ENCODE measurements around the gene CXCL8. TPM values are rescaled to one million over a fixed set of nuclear protein-coding genes. Genes with fewer than 3 reads are reported as not detected.

The CXCL8 gene
- total and polyA plus RNA-seq, 10 donors = 0.28 to 28.4 (median 0.77) TPM

DNA sequence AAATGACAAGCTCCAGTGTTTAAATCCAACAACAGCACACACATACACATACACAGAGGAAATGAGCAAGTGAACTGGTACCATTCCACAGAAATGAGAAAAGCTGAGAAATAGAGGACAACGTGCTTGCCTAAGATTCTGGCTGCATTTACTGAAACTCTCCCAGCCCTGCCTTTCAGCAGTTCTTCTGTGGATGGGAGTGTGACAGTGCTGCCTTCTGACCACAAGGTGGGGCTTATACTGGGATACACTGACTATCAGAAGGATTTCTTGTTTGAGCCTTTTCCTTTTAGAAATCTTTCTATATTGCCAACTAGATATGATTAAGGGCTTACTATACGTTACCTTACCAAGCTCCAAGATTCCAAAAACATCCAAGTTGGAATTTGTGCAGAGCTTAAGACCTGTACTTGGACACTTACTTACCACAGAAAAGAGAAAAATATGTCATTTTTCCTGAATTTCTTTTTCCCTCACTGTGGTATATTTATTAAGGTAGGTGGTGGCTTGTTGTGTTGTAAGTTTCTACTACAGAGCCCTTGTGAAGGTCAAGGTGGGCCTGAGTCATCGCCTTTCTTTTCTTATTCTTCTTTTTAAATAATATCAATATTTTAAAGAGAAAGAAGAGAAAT is 10.7 kb upstream of the CXCL8 start:
- H3K4me1 ChIP-seq = peaks cover 0 to 50% (median 13%) of the 10 kb centered on the region in 6 donors
- WGBS, 5 donors = 38 to 48% (median 43%) methylated on average over 3 of the region's 3 CpGs
- peak overlapping the region in 1 of 8 donors; percentile 62 for H3K4me3 ChIP-seq
- no peaks in the 10 kb centered on the region for H3K9me3 ChIP-seq
- H3K36me3 ChIP-seq = no peaks in the 10 kb centered on the region
- TF ChIP-seq POLR2A (IDR thresholded peaks at IDR 0.05) = no peak
- no peak for TF ChIP-seq POLR2AphosphoS5 (IDR thresholded peaks at IDR 0.05)
- TF ChIP-seq CTCF (IDR thresholded peaks at IDR 0.05 in 8 of 11, conservative IDR thresholded peaks at IDR 0.05 in 3 of 11) = peak; percentile 31 to 84 (median 67)
- no peak for DNase-seq
- intact Hi-C loops (cut with DNase I; ENCODE audit: low total_unique reads) = loop anchor here (10.0 kb wide), 1 partner anchor 405 kb away; no protein-coding TSS in a partner anchor
- H3K27me3 ChIP-seq (replicated peaks in 1 of 7) = no peaks in the 10 kb centered on the region
- peak overlapping the region in 6 of 8 donors; percentile 12 to 84 (median 76) for H3K27ac ChIP-seq

GRCh38 chr4:73730292-73730691 is 10.1 kb upstream of the CXCL8 start:
- peaks cover 0 to 54% (median 16%) of the 10 kb centered on the region in 6 donors for H3K4me1 ChIP-seq
- H3K4me3 ChIP-seq = peak overlapping the region in 1 of 8 donors; percentile 62
- TF ChIP-seq POLR2A (IDR thresholded peaks at IDR 0.05) (no peak), CTCF (IDR thresholded peaks at IDR 0.05 in 8 of 11, conservative IDR thresholded peaks at IDR 0.05 in 3 of 11) (no peak), POLR2AphosphoS5 (IDR thresholded peaks at IDR 0.05) (no peak)
- peak overlapping the region in 7 of 8 donors; percentile 9 to 84 (median 79) for H3K27ac ChIP-seq
- 54 to 76% (median 66%) methylated on average over 2 of the region's 2 CpGs for WGBS, 5 donors
- H3K9me3 ChIP-seq = no peaks in the 10 kb centered on the region
- intact Hi-C loops (cut with DNase I; ENCODE audit: low total_unique reads) = no loop called here
- H3K36me3 ChIP-seq = no peaks in the 10 kb centered on the region
- no peak for DNase-seq
- no peaks in the 10 kb centered on the region for H3K27me3 ChIP-seq (replicated peaks in 1 of 7)

GRCh38 chr4:73730867-73731266 is 9.5 kb upstream of the CXCL8 start:
- intact Hi-C loops (cut with DNase I; ENCODE audit: low total_unique reads) = no loop called here
- no peaks in the 10 kb centered on the region for H3K9me3 ChIP-seq
- WGBS, 5 donors = 55 to 88% (median 69%) methylated on average over 3 of the region's 3 CpGs
- no peak for DNase-seq
- H3K27me3 ChIP-seq (replicated peaks in 1 of 7) = no peaks in the 10 kb centered on the region
- H3K36me3 ChIP-seq = no peaks in the 10 kb centered on the region
- H3K27ac ChIP-seq = peak overlapping the region in 7 of 8 donors; percentile 49 to 84 (median 79)
- peak overlapping the region in 1 of 8 donors; percentile 62 for H3K4me3 ChIP-seq
- H3K4me1 ChIP-seq = peaks cover 0 to 54% (median 17%) of the 10 kb centered on the region in 6 donors
- no peak for TF ChIP-seq CTCF (IDR thresholded peaks at IDR 0.05 in 8 of 11, conservative IDR thresholded peaks at IDR 0.05 in 3 of 11)
- TF ChIP-seq POLR2AphosphoS5 (IDR thresholded peaks at IDR 0.05) = peak in 1 of 3 donors; percentile 31
- no peak for TF ChIP-seq POLR2A (IDR thresholded peaks at IDR 0.05)

GRCh38 chr4:73731968-73732610 is 8.3 kb upstream of the CXCL8 start:
- Histone ChIP-seq H3K4me1 (peaks cover 0 to 54% (median 17%) of the 10 kb centered on the region in 6 donors), H3K4me3 (peak overlapping the region in 1 of 8 donors; percentile 62), H3K36me3 (no peaks in the 10 kb centered on the region), H3K27me3 (replicated peaks in 1 of 7) (no peaks in the 10 kb centered on the region), H3K9me3 (no peaks in the 10 kb centered on the region), H3K27ac (peak overlapping the region in 7 of 8 donors; percentile 49 to 84 (median 79))
- no peak for TF ChIP-seq POLR2A (IDR thresholded peaks at IDR 0.05)
- peak in 1 of 3 donors; percentile 74 for TF ChIP-seq POLR2AphosphoS5 (IDR thresholded peaks at IDR 0.05)
- peak in 1 of 11 experiments; percentile 21 for TF ChIP-seq CTCF (IDR thresholded peaks at IDR 0.05 in 8 of 11, conservative IDR thresholded peaks at IDR 0.05 in 3 of 11)
- no peak for DNase-seq
- 33 to 53% (median 42%) methylated on average over 8 of the region's 8 CpGs for WGBS, 5 donors
- intact Hi-C loops (cut with DNase I; ENCODE audit: low total_unique reads) = no loop called here

All from spleen (tissue), 11 donors.